Tibial artery (tissue), 4 donors: ENCODE data around the gene STIM2.
A peak's percentile ranks its signal among the peaks of the same experiment; 100 is the strongest.

Source experiments
- DNase-seq, 2 donors: peaks; one replicate each; pipeline ENCODE4 v3.0.0-alpha.2; 2019
- H3K27ac ChIP-seq, 2 donors: fragments of 200-600 bp; sonication (generic) in 1 of 2; 1 replicate in 1 of 2; 2 replicates in 1 of 2; pipeline ENCODE4 v1.5.1; 2018 to 2019; ENCODE audit warnings: mild to moderate bottlenecking in 1 of 2
- H3K27me3 ChIP-seq, 2 donors: fragments of 200-600 bp; sonication (generic) in 1 of 2; one replicate each; pipeline versions ENCODE4 v1.5.1 to v1.6.0; 2016 to 2019
- H3K36me3 ChIP-seq, 3 donors: fragments of 200-600 bp; sonication (generic) in 2 of 3; one replicate each; pipeline ENCODE4 v1.5.1; 2016 to 2019; ENCODE audit warnings: mild to moderate bottlenecking in 2 of 3
- H3K4me1 ChIP-seq, 4 donors: fragments of 200-600 bp; sonication (generic) in 2 of 4; 1 replicate in 3 of 4; 2 replicates in 1 of 4; pipeline ENCODE4 v1.5.1; 2016 to 2019
- H3K4me3 ChIP-seq, 2 donors: fragments of 200-600 bp; sonication (generic) in 1 of 2; 1 replicate in 1 of 2; 2 replicates in 1 of 2; pipeline ENCODE4 v1.5.1; 2018 to 2019; ENCODE audit warnings: mild to moderate bottlenecking in 2 of 2
- H3K9me3 ChIP-seq, 3 donors: fragments of 200-600 bp; sonication (generic) in 1 of 3; one replicate each; pipeline ENCODE4 v1.5.1; 2016 to 2019
- CTCF ChIP-seq, 2 experiments: fragments of 200-600 bp in 1 of 2; fragments of 450-650 bp in 1 of 2; IDR thresholded peaks; one replicate each; pipeline ENCODE4 v1.5.1; 2017 to 2019; ENCODE audit warnings: antibody characterized with exemption in 2 of 2, mild to moderate bottlenecking in 1 of 2, moderate library complexity in 1 of 2
- intact Hi-C: fragments of 100-400 bp; cut with DNase I; formaldehyde crosslinking; loops from one replicate; pipeline ENCODE4 v1.15.0; 2023; ENCODE audit warnings: low total_unique reads

Gene STIM2

GRCh38 chr4:27057053-27057452 is 196.4 kb downstream of the STIM2 start:
- DNase-seq: no peak
- no peaks in the 10 kb centered on the region for H3K36me3 ChIP-seq
- H3K27me3 ChIP-seq: peaks cover 0 to 3% of the 10 kb centered on the region in 2 donors
- intact Hi-C loops: no loop called here
- no peaks in the 10 kb centered on the region for H3K4me1 ChIP-seq
- H3K9me3 ChIP-seq: no peaks in the 10 kb centered on the region
- no peak overlapping the region for H3K27ac ChIP-seq
- no peak overlapping the region for H3K4me3 ChIP-seq
- TF ChIP-seq CTCF (IDR thresholded peaks at IDR 0.05): no peak

GRCh38 chr4:27057662-27058061 is 197.0 kb downstream of the STIM2 start:
- TF ChIP-seq CTCF (IDR thresholded peaks at IDR 0.05): no peak
- Histone ChIP-seq H3K9me3 (no peaks in the 10 kb centered on the region), H3K4me3 (no peak overlapping the region), H3K27ac (no peak overlapping the region), H3K36me3 (no peaks in the 10 kb centered on the region), H3K27me3 (peaks cover 0 to 3% of the 10 kb centered on the region in 2 donors), H3K4me1 (no peaks in the 10 kb centered on the region)
- no peak for DNase-seq
- intact Hi-C loops: no loop called here

GRCh38 chr4:27058819-27059406 is 198.3 kb downstream of the STIM2 start:
- H3K4me3 ChIP-seq: no peak overlapping the region
- no peak for TF ChIP-seq CTCF (IDR thresholded peaks at IDR 0.05)
- H3K27ac ChIP-seq: no peak overlapping the region

GRCh38 chr4:27059446-27059845 is 198.8 kb downstream of the STIM2 start:
- H3K9me3 ChIP-seq: no peaks in the 10 kb centered on the region
- H3K4me1 ChIP-seq: no peaks in the 10 kb centered on the region
- no peak for DNase-seq
- intact Hi-C loops: no loop called here
- peaks cover 0 to 3% of the 10 kb centered on the region in 2 donors for H3K27me3 ChIP-seq
- H3K27ac ChIP-seq: no peak overlapping the region
- H3K4me3 ChIP-seq: no peak overlapping the region
- no peak for TF ChIP-seq CTCF (IDR thresholded peaks at IDR 0.05)
- H3K36me3 ChIP-seq: no peaks in the 10 kb centered on the region

More at GRCh38 chr4:27058819-27059406, 198.3 kb downstream of the STIM2 start:
- DNase-seq: no peak
- H3K9me3 ChIP-seq: no peaks in the 10 kb centered on the region
- peaks cover 0 to 3% of the 10 kb centered on the region in 2 donors for H3K27me3 ChIP-seq
- intact Hi-C loops: no loop called here
- no peaks in the 10 kb centered on the region for H3K4me1 ChIP-seq
- no peaks in the 10 kb centered on the region for H3K36me3 ChIP-seq

- intact Hi-C loops: no loop called here
- Histone ChIP-seq H3K27ac (no peak overlapping the region), H3K4me3 (no peak overlapping the region), H3K9me3 (no peaks in the 10 kb centered on the region), H3K4me1 (no peaks in the 10 kb centered on the region), H3K36me3 (no peaks in the 10 kb centered on the region), H3K27me3 (peaks cover 0 to 3% of the 10 kb centered on the region in 2 donors)
- DNase-seq: no peak
- TF ChIP-seq CTCF (IDR thresholded peaks at IDR 0.05): no peak
These were observed 201.6 kb downstream of the STIM2 start for GRCh38 chr4:27062256-27062655.

GRCh38 chr4:27066591-27066990 is 205.9 kb downstream of the STIM2 start:
- no peaks in the 10 kb centered on the region for H3K9me3 ChIP-seq
- H3K27me3 ChIP-seq: peaks cover 0 to 1% of the 10 kb centered on the region in 2 donors
- no peak for TF ChIP-seq CTCF (IDR thresholded peaks at IDR 0.05)
- H3K36me3 ChIP-seq: no peaks in the 10 kb centered on the region
- H3K4me1 ChIP-seq: no peaks in the 10 kb centered on the region
- intact Hi-C loops: no loop called here
- peak; percentile 43 to 67 for DNase-seq
- H3K27ac ChIP-seq: no peak overlapping the region
- H3K4me3 ChIP-seq: no peak overlapping the region
